Skin of body (tissue), 2 donors: Measurements from ENCODE around the gene ARAP2. TPM values are rescaled to one million over a fixed set of nuclear protein-coding genes. Genes with fewer than 3 reads are reported as not detected.

Experiments used
- DNase-seq: peaks from one replicate; lab custom pipeline; 2025; lab: John Stamatoyannopoulos, UW
- total RNA-seq: library from RNA; depleted of rRNA; stranded (reverse); fragments of >200 nt; gene quantifications from one replicate; pipeline ENCODE4 v1.2.3, GENCODE V29; 2014

ARAP2 gene
- total RNA-seq, 1 donor from 2014 or later, result 48.6 TPM

DNA sequence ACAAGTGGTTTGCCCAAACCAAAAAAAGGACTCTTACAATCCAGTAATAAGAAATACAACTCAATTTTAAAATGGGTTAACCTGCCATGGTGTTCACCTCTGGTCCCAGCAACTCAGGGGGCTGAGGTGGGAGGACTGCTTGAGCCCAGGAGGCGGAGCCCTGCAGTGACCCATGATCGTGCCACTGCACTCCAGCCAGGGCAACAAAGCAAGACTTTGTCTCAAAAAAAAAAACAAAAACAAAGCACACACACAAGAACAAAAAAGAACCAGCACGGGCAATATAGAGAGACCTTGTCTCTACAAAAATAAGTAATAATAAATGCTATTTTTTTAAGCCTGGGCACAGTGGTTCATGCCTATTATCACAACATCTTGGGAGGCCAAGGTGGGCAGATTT lies 28.7 kb downstream of the ARAP2 start:
- DNase-seq, result no peak

DNA sequence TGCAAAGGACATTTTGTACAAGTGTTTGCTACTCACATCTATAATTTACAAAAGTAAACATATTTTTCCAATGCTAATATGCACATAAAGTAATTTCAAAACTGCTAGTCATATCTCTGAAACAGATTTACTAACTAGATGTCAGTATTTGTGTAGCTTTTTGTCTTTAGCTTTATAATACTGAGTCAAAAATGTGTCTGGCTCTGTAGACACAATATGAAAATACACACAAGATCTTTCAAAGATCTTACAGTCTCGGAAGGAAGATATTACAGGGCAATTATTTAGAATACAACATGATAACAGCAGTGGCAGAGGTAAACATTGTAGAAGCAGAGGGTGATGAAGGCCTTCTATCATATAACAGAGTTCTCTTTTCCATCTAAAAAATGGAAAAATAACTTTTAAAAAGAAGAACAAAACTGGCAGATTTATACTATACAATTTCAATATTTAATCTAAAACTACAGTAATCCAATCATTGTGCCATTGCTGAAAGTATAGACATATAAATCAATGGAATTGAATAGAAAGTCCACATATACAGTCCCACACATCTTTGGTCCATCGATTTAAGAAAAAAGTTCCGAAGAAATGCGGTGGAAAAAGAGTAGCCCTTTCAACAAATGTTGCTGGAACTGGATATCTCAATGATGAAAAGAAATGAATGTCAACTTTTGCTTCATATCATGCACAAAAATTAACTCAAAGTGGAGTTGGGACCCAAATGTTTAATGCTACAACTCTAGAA lies 29.4 kb downstream of the ARAP2 start:
- no peak for DNase-seq

DNA sequence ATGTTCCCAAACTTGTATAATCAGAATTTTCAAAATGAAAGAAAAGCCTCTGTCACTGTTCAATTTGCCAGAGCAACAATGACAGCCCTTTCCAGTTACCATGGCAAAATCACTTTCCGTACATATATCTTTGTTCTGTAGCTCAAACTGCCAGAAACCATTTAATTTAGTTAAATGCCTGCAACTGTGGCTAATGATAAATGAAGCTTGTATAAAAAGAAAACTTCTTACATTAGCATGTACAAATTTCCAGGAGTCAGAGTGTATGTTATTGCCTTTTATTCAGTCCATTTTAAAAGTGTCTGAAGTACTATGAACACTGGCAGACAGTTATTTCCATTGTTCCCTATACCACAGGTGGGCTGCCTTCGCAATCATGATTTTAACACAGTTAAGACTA lies 30.3 kb downstream of the ARAP2 start:
- DNase-seq, result no peak

DNA sequence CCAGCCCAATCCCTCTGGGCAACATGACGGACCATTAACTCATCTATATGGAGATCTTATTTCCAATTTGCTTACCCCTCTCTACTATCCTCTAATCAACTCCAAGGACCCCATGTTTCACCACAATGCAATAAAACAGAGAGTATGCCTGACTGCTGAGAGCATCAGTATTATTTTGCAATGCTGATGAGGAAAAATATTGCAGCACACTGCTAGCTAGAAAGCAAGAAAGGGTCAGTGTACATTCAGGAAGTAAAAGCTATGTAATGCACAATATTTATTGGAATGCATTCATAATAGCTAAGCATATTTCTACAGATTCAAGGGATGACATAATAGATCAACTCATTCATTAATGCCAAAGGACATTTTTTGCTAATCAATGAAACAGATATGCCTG lies 33.2 kb downstream of the ARAP2 start:
- no peak for DNase-seq

DNA sequence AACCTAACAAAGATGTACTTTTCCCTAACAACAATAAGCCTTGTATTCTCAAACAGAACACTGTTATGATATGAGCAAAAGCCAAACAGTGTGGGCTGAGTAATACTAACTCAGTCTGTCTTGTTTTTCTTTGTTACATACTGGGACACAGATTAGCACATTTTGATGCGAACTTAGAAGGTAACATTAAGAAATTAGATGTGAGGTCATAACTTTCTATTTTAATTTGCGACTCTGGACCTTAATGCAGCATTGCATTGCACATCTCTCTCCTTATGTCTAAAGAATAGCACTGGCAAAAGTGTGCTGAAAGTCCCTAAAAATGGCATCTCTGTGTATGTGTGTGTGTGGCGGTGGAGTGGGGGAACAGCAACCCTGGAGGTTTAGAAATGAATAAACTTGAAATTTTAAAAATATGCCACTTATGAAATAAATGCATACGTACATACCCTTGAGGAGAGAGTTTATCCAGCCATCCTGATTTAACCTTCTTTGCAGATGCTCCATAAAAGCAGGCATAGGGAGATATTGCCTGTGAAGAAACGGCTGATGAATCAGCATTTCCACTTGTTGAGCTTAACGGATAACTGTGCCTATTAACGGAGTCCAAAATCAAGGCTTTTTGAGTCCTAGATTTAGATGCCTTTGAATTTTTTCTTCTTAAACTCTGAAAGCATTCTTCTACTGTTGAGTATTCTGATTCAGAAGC lies 34.2 kb downstream of the ARAP2 start:
- DNase-seq, result no peak

DNA sequence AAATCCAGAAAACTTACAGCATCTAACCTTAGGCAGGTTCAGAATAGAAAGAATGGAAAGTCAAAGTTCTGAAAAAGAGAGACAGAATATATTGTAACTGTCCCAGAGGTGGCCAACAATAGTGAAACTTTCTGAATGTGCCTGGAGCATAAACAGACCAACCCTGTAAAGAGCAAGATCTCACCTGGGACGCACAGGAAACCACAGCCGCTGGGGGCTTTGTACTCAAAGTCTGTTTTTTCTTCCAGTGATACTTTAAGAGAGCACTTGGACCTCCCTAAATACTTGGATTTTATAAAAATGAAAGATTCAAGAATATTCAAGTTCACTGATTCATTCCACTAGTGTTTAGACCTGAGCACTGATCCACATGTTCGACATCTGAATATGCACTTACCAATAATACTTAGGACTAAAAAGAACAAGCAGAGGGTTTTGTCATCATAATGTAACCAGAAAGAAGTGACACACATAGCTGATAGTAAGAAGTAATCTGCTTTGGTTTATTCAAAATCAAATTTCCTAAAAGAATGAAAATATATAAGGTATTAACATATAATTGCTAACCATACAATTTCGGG lies 35.3 kb downstream of the ARAP2 start:
- DNase-seq, result no peak

DNA sequence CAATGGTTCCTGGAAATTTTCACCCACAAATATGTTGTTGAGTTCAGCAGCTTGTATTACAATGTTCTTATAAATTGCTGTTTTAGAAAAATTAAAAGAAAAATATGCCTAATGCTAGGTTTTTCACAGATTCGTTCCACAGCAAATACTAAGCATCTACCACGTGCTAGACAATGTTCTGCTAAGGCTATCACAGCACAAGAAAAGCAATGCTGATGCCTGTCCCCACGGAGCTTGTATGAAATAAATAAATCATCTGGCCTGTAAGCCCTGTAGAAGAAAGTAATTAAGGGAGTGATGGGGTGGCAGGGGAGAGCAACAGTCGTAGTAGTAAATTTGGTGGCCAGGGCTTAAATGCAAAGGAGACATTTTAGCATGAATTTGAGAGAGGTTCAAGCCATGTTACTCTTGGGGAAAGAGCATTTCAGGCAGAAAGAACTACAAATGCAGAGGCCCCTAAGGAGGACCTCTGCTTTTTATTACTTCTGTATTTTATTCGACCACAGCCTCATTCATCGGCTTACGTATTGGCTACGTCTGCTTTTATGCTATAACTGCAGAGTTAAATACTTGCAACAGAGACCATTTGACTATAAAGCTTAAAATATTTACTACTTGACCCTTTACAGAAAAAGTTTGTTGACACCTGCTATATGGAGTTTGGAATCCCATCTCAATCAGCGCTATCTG lies 36.3 kb downstream of the ARAP2 start:
- no peak for DNase-seq

DNA sequence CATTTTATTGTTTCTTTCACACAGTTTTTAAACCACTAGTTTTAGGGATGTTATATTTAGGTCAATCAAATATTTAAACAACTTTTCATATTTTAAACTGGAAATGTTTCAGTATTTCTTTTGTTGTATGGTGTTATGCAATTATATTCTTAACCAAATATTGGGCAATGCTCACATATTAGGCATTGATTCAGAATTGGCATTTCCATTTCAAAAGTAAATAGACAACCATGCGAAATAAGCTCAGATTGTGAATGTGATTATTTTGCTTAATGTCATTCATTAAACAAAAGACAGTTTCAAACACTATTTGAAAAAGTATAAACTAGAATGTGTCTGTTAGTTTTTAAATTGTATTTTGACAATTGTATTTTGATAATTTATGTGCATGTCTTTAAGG lies 36.9 kb downstream of the ARAP2 start:
- DNase-seq, result no peak

DNA sequence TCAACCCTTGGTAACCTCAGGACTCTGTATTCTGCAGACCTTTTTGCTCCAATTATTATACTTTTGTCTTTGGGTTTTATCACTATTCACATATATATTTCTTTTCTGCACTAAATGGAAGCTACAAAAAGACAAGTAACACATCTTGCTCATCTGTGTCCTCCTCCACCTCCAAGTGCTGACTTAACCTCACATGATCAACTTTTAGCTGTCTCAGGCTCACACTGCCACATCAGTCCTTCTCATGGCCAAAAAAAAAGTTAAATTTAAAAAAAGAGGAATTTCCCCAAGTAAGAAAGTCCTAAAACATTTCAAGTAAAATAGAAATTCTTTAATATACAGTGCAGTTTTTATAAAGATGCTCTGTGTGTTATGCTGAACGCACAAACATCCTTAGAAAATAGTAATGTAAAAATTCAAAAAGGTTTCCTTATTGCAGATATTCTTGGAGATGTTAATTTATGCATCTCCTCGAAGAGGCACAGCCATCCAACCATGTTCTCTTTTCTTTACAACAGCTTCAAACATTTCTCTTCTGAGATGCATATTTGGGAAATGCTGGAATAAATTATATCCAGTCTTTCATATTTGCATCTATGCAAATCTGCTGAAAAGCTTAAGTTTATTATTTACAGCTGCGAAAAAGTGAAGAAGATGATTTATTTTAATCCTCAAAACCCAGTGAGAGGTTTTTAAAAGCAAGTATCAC lies 37.6 kb downstream of the ARAP2 start:
- DNase-seq, result peak; percentile 25

DNA sequence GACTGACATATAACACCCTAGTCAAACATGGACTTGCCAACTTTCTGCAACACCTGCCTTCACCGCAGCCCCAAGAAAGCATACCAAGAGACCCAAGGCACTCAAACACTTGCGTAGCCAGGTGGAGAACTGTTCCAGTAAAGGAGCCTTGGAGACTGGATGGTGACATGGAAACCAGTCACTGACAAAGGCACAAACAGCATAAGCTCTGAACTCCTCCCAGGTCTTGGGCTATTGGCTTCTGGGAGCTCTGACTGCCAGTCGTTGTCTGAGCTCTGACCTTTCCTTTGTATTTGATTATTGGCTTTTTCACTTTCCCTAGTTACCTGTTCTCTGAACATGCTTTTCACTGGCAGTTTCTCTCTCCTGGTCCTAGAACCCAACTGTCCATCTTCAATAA lies 38.3 kb downstream of the ARAP2 start:
- no peak for DNase-seq

DNA sequence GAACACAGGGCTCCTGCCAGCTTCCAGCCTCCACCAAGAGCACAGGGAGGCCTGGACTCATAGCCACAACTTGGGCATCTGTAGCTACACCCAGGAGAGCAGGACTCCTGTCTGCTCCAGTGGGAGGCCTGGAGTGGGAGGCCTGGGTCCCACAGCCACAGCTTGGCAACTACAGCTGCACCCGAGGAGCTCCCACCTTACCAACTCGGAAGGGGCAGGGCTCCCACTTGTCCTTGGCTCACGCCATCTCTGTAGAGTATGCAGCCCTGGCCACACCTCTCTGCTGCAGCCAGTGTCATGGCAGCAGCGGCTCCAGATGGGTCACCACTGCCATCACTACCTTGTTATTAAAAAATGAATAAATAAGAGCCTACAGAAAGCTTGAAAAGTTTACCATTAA lies 45.5 kb downstream of the ARAP2 start:
- no peak for DNase-seq

DNA sequence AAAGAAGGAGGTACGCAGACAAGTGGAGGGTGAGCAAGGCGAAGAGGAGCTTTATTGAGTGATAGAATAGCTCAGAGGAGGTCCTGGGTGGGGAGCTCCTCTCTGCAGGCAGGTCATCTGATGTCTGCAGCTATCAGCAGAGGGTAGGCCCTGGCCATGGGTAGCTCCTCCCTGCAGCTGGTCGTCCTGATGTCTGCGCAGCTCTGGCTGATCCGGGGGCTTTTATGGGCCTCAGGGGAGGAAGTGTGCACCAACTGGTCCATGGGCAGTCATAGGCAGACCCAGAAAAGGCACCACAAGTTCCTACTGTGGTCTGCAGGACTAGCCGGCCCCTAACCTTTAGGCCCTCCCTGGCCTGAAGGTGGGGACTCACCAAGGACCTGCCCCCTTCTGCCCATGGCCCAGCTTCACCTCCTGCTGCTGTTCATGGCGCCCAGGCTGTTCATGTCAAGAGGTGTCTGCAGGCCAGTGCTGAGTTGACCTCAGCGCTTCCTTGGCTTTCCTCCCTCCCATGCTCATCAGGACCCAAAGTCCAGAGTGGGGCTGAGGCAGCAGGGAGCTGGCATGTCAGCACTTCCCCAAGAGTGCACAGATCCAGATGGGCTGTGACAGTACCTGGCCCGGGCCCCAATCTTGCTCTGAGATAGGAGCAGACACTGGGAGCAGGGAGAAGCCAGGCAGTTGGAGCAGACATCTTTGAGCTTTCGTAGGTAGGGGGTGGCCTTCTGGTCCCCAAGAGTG lies 46.1 kb downstream of the ARAP2 start:
- DNase-seq, result no peak

DNA sequence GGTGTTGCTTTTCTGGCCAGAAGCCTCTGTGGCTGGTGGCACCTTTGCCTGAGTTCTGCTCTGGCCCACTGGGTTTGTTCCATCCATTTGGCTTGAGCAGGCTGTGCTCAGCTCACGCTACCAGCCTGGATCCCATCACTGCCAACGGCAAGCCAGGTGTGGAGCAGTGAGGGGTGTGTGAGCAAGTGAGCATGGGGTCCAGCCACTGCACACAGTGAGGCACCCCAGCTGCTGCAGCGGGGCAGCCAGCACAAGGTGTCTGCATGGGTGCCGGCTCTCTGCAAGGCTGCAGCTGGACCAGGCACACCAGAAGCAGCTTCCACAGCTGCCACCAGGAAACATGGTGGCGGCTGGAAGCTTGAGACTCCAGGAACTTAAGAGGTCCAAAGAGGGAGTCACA lies 46.8 kb downstream of the ARAP2 start:
- no peak for DNase-seq

DNA sequence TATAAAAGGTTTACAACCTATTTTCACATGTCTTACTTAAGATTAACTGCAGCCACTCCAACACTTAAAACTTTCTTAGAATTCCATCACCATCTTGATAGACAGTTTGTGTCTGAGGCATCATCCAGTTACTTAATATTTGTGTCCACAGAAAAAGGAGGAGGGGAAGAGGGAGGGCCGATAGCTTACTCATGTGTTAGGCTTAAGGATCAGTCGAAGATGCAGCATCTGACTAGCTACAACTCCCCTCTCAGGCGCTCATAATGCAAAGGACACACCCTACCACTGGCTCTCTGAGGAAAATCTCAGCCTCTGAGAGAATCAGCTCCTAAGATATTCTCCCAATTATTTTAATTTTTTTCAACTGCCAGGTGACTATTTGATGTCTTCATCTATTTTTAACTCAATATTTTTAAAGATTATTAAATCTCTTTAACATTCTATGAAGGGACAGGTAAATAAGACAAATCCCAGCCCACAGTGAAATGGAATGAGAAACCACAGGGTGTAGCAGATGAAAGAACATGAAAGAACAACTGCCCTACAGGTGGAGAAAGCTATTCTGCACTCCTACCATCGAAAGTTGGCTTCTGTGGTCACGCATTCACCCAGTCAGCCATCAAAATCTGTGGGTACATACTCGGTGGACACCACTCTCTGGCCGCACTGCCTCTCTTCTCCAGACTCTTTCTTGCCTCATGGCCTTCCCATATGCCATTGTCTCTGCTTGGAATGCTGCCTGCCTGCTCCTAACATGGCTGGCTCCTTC lies 48.0 kb downstream of the ARAP2 start:
- no peak for DNase-seq

DNA sequence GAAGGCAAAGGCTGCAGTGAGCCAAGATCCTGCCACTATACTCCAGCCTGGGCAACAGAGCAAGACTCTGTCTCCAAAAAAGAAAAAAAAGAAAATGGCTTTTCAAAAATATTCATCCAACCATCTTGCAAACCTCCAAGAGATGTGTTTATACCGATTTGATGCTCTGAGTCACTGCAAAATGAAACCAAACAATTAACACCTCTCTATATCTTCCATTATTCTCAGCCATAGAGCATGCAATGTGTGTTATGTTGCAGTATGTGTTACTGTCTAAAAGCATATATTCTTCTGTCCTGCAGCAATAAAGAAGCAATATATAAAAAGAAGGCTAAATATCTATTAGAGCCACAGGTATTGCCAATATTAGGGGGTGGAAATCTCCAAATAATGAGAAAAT lies 51.4 kb downstream of the ARAP2 start:
- no peak for DNase-seq

DNA sequence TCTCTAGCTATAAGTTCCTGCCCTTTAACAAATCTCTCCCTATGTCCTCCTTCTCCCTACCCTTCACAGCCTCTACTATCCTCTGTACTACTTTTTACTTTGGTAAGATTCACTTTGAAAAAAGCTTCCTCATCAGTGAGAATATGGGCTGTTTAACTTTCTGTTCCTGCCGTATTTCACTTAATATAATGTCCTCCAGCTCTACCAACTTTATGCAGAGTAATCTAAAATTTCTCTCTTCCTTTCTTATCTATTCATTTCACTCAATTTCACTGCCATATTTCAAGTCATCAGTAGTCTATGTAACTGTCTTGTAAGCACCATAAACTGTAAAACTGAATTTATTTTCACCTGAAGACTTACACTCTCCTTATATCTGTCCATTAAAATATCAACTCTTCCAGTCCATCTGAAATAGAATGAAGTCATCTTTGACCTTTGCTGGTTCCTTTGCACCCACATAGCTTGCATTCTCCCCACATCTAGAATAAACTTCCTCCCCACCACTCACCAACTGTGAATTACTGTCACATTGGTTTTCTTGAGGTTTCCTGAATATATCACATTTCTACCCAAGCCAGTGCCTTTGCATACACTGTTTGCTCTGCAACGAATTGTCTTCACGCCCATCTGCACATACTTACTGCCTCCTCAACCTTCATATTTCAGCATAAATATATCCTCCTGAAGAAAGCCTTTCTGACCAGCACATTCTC lies 54.6 kb downstream of the ARAP2 start:
- DNase-seq, result no peak

DNA sequence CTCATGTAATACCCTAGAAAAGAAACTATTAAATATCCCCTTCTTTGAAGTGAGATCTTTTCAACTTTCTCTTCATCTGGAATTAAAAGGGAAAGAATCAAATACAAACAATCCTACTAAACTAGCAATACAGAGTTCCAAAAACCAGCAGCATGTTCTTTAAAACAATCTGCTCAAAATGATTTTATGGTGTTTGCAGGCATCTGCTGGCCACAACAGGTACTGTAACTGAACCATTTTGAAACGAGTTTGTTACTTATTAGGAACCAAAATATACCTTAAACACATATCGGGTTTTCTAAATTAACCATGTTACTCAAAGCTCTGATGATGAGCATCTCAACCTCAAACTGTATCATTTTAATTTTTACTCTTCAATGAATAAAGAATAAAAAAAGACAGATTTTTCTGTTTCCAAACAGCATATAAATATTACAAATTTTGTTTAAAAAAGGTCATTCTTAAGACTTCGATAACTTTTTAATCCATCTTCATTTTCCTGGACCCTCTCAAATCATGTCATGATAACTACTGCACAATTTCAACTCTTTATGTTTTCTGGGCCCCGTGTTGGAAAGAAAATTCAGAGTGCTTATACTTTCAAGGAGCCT lies 56.5 kb downstream of the ARAP2 start:
- DNase-seq, result peak; percentile 25

DNA sequence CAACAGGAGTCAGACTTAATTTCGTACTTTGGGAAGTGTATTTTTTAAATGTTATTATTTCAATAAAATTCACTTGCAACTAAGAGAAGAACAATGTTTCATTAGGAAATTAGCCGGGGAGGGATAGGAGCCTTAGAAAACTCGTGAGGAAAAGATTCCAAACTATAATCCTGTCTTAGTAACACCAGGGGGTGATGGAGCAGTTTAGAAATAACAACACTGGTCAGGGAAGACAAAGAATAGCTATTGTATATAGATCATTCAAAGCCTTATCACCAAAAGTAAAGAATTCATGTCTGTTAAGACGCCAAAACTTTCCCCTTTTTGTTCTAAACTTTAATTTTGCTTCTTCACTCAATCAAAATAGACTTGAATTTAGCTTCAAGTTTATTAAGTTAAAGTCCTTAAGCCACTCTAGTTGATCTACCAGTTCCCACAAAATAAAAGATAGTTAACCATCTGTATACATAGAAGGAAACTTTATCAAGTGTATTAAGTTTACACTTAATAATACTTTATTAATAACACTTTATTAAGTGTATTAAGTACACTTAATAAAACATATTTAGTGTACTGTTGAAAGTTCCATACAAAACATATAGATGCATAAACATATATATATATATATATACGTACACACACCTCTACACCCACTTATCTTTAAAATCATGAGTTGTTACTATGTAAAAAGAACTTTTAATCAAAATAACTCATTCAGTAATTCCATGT lies 60.5 kb downstream of the ARAP2 start:
- no peak for DNase-seq
